ENCODE data around the gene SYNE1. TPM values are rescaled to one million over a fixed set of nuclear protein-coding genes. Genes with fewer than 3 reads are reported as not detected.

SYNE1 gene
- total RNA-seq, 1 donor from 2014 or later = 24.9 TPM

DNA sequence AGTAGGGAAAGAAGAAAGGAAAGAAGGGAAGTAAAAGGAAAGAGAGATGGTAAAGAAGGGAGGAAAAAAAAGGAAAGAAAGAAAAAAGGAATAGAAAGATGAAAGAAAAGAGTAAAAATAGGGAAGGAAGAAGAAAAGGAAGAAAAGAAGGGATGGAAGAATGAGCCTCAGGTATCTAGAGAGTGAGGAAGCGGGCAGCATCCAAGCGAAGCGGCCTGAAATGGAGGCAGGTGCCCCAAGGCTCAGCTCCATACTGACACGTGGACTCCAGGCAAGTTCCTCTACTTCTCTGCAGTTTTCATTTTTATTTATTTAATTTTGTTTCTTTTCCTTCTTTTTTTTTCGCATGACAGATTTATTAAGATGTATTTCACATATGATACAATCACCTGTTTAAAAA is 456.6 kb downstream of the SYNE1 start:
- Mint-ChIP-seq H3K4me1 (no peaks in the 10 kb centered on the region), H3K36me3 (ENCODE audit: low read depth) (peaks cover 4% of the 10 kb centered on the region), H3K27ac (ENCODE audit: unreplicated experiment) (no peak overlapping the region), H3K27me3 (ENCODE audit: low read depth) (no peaks in the 10 kb centered on the region), H3K4me3 (no peak overlapping the region), H3K9me3 (no peaks in the 10 kb centered on the region)
- TF ChIP-seq, protein P1, sequence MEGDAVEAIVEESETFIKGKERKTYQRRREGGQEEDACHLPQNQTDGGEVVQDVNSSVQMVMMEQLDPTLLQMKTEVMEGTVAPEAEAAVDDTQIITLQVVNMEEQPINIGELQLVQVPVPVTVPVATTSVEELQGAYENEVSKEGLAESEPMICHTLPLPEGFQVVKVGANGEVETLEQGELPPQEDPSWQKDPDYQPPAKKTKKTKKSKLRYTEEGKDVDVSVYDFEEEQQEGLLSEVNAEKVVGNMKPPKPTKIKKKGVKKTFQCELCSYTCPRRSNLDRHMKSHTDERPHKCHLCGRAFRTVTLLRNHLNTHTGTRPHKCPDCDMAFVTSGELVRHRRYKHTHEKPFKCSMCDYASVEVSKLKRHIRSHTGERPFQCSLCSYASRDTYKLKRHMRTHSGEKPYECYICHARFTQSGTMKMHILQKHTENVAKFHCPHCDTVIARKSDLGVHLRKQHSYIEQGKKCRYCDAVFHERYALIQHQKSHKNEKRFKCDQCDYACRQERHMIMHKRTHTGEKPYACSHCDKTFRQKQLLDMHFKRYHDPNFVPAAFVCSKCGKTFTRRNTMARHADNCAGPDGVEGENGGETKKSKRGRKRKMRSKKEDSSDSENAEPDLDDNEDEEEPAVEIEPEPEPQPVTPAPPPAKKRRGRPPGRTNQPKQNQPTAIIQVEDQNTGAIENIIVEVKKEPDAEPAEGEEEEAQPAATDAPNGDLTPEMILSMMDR (conservative IDR thresholded peaks at IDR 0.05) = no peak
- no peak for DNase-seq (ENCODE audit: low read depth, low spot score)

- H3K4me3 Mint-ChIP-seq = no peak overlapping the region
- H3K9me3 Mint-ChIP-seq = no peaks in the 10 kb centered on the region
- TF ChIP-seq, protein P1 (conservative IDR thresholded peaks at IDR 0.05) = no peak
Measured at GRCh38 chr6:152176268-152176667, 460.9 kb downstream of the SYNE1 start.

DNA sequence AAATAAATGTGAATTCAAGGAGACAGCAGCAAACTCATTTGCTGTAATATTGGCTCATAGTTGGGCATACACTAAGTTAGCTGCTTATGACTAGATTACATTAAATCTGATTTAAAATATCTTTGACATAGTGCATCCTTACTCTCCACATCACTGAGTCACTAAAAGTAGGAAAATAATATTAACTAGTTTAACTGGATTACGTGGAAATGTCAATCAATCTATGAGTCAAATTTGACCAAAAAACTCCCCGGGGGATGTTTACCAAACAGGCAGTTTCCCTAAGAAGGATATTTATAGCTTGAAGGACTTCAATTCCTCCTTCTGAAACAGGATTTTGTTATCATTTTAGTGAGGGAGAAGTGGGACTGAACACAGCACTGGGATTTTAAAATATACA is 463.2 kb downstream of the SYNE1 start:
- H3K4me3 Mint-ChIP-seq = no peak overlapping the region
- no peaks in the 10 kb centered on the region for H3K9me3 Mint-ChIP-seq

More at GRCh38 chr6:152176268-152176667, 460.9 kb downstream of the SYNE1 start:
- Mint-ChIP-seq H3K27me3 (ENCODE audit: low read depth) (no peaks in the 10 kb centered on the region), H3K36me3 (ENCODE audit: low read depth) (peaks cover 8% of the 10 kb centered on the region), H3K27ac (ENCODE audit: unreplicated experiment) (no peak overlapping the region), H3K4me1 (no peaks in the 10 kb centered on the region)
- DNase-seq (ENCODE audit: low read depth, low spot score) = no peak

GRCh38 chr6:152173321-152173720 is 463.8 kb downstream of the SYNE1 start:
- H3K27me3 Mint-ChIP-seq (ENCODE audit: low read depth) = no peaks in the 10 kb centered on the region
- TF ChIP-seq, protein P1 (conservative IDR thresholded peaks at IDR 0.05) = no peak
- H3K4me3 Mint-ChIP-seq = no peak overlapping the region
- peaks cover 6% of the 10 kb centered on the region for H3K36me3 Mint-ChIP-seq (ENCODE audit: low read depth)
- no peaks in the 10 kb centered on the region for H3K9me3 Mint-ChIP-seq
- DNase-seq (ENCODE audit: low read depth, low spot score) = no peak
- no peak overlapping the region for H3K27ac Mint-ChIP-seq (ENCODE audit: unreplicated experiment)
- H3K4me1 Mint-ChIP-seq = no peaks in the 10 kb centered on the region

More for the DNA sequence above, 463.2 kb downstream of the SYNE1 start:
- Mint-ChIP-seq H3K4me1 (no peaks in the 10 kb centered on the region), H3K27me3 (ENCODE audit: low read depth) (no peaks in the 10 kb centered on the region), H3K27ac (ENCODE audit: unreplicated experiment) (no peak overlapping the region), H3K36me3 (ENCODE audit: low read depth) (peaks cover 6% of the 10 kb centered on the region)
- TF ChIP-seq, protein P1 (conservative IDR thresholded peaks at IDR 0.05) = no peak
- no peak for DNase-seq (ENCODE audit: low read depth, low spot score)

DNA sequence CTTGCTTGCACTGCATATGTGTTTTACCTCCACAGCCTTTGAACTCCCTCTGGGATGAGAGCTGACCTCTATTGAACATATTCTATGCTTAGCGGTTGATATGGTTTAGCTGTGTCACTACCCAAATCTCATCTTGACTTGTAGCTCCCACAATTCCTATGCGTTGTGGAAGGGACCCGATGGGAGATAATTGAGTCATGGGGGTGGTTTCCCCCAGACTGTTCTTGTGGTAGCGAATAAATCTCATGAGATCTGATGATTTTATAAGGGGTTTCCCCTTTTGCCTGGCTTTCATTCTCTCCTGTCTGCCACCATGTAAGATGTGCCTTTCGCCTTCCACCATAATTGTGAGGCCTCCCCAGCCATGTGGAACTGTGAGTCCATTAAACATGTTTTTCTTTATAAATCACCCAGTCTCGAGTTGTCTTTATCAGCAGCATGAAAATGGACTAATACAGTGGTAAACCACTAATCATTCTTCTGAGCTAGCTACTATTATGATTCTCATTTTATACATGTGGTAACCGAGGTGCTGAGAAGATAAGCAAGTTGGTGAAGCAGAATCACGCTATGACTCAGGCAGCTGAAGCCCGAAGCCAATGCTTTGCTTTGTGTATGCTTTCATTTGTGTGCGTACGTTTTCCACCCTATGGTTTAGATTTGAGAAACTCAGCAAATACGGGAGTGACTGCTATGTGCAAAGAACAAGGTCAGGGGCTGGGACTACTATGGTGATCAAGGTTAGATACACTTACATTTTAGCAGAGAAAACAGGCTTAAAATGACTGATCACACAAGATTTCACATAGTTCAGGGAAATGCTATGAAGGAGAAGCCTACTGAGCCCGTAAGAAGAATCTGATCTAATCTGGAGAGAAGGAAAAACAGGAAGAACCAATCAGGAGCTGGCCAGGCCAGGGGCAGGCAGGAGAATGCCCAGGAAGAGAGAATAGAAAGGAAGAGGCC is 466.2 kb downstream of the SYNE1 start:
- Mint-ChIP-seq H3K27ac (ENCODE audit: unreplicated experiment) (no peak overlapping the region), H3K27me3 (ENCODE audit: low read depth) (no peaks in the 10 kb centered on the region), H3K4me3 (no peak overlapping the region), H3K9me3 (no peaks in the 10 kb centered on the region), H3K4me1 (no peaks in the 10 kb centered on the region), H3K36me3 (ENCODE audit: low read depth) (peaks cover 6% of the 10 kb centered on the region)
- no peak for DNase-seq (ENCODE audit: low read depth, low spot score)
- TF ChIP-seq, protein P1 (conservative IDR thresholded peaks at IDR 0.05) = no peak

Measured in neural crest cell (in vitro differentiated cells).